Left kidney (tissue), 2 donors: ENCODE data around the gene PPARD. TPM values are rescaled to one million over a fixed set of nuclear protein-coding genes. Genes with fewer than 3 reads are reported as not detected.

ENCODE experiments used
- DNase-seq: peaks from one replicate; pipeline ENCODE4 v3.0.0-alpha.2; 2013
- polyA plus RNA-seq: library from polyadenylated mRNA; unstranded; fragments of 120-200 nt; gene quantifications from one replicate; pipeline ENCODE4 v1.2.1, GENCODE V29; 2013; ENCODE audit not compliant: insufficient read length

PPARD gene
- polyA plus RNA-seq, 1 donor: 21.1 TPM

DNA sequence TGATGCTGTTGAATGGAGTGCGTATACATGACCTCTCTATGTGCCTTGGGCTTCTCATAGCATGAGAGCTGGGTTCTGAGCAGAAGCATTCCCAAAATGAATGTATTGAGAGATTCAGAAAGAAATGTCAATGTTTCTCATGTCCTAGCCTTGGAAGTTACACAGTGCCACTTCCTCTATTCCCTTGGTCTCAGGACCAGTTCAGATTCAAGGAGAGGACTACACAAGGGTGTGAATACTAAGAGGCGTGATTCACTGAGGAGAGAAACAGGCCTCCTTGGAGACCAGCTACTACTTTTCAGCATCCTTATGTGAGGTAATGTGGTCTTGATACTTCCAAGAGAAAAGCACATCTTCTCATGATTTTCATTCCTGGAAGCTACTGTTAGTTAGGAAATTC lies 10.4 kb downstream of the PPARD start:
- no peak for DNase-seq

DNA sequence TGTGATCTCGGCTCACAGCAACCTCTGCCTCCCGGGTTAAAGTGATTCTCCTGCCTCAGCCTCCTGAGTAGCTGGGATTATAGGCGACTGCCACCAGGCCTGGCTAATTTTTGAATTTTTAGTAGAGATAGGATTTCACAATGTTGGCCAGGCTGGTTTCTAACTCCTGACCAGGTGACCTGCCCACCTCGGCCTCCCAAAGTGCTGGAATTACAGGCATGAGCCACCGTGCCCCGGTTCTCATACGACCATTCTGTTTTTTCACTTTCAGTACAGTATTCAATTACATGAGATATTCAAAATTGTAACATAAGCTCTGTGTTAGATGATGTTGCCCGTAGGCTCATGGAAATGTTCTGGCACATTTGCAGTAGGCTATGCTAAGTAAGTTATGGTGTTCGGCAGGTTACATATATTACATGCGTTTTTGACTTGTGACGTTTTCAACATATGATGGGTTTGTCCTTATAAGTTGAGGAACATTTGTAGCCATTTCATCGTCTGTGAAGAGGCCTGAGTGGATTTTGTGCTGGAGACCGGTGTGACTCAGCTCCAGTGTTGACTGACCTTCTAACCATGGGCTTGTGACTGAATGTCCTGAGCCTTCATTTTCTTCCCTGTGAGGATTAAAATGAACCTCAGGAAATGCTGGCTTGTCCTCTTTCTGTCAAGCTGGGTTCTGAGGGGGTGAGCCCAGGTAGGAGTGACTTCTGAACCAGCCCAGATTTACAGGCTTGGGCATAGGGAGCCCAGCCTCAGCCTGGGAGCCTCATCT lies 12.2 kb downstream of the PPARD start:
- no peak for DNase-seq

GRCh38 chr6:35356391-35356790 lies 14.0 kb downstream of the PPARD start:
- DNase-seq: no peak

DNA sequence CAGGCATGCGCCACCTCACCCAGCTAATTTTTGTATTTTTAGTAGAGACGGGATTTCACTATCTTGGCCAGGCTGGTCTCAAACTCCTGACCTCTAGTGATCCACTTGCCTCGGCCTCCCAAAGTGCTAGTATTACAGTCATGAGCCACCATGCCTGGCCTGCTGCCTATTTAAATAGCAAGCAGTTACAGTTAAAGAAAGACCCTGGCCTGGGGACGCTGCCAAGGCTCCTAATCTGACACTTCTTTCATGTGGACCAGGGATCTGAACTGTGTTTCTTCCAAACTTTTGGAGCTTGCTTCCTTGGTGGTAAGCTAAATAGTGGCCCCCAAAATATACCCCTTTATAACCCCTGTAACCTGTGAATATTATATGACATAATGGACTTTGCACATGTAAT lies 15.3 kb downstream of the PPARD start:
- DNase-seq: no peak

DNA sequence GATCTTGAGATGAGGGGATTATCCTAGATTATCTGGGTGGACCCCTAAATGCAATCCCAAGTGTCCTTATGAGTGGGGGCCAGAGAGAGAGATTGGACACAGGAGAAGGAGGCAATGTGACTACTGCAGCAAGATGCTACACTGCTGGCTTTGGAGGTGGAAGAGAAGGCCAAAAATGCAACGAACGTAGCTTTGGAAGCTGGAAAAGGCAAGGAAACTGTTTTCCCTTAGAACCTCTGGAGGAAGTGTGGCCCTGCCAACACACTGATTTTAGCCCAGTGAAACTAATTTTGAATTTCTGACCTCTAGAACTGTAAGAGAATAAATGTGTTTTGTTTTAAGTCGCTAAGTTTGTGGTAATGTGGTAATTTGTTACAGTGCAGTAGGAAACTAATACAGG lies 15.7 kb downstream of the PPARD start:
- DNase-seq: no peak

DNA sequence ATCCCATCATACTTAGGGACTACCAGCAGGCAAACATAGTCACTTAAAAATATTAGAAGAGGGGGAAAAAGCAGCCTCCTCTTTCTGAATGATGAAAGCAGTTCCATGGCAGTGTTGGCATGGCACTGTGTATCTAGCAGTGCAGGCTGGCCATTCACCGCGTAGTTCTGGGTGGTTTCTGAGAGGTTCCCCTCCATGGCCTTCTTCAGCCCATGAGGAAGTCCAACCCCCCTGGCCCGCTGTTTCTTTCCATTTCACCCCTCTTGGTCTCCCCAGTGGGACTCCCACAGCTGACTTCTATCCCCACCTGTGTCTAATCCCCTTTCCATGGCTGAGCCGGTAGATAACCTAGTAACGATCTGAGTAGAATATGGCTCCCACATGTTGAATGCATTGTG lies 17.0 kb downstream of the PPARD start:
- DNase-seq: no peak

GRCh38 chr6:35359744-35360348 lies 17.5 kb downstream of the PPARD start:
- DNase-seq: no peak

DNA sequence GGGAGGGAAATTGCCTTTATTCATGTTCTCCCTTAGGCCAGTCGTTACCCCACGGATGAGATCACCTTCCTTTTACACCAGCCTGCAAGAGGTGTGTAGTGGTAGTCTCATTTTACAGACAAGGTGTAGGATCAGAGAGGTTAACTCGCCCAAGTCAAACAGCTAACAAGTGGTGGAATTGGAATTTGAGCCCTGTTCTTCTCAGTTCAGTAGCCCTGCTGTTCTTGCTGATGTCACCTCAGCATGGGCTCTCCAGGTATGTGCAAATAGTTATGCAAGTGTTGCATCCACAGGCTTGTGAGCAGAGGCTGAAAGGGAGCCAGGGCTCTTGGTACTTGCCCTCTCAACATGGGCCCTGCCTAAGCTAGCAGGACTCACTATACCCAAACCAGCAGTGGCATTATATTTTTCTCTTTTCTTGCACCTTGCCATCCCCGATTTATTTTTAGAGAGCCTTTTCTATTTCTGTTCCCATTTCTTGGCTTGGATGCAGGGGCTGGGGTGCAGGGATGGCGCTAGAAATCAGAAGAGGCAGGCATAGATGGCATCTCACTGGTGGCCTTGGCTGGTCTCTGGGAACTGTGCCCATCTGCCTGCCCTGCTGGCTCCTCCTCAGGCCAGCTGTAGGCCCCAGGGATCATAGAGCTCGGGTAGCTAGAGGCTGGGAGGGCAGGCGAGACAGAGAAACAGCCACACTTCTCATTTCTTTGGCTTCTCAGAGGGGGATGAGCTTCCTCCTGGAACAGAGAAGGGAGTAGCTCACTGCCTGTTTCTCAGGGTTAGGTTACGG lies 18.2 kb downstream of the PPARD start:
- DNase-seq: no peak

GRCh38 chr6:35362200-35362599 lies 19.8 kb downstream of the PPARD start:
- no peak for DNase-seq

DNA sequence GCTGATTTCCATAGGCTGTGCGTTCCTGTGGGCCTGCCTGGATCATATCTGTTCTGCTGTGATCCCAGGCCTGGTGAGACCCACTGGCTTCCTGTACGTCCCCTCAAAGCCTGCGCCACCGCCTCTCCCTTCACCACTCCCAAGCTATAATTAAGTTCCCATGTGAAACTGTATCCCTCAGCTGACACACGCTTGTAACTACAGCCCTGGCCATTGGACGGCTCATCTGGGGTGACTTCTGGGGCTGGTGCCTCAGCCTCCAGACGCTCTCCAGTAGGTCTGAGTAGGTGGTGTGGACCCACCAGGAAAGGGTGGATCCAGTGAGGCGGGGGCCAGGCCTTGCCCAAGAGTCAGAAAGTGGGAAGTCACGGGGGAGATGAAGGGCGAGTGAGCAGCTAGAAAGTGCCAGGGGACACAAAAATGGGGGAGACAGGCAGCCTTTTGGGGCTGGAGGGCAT lies 21.0 kb downstream of the PPARD start:
- peak; percentile 62 for DNase-seq

DNA sequence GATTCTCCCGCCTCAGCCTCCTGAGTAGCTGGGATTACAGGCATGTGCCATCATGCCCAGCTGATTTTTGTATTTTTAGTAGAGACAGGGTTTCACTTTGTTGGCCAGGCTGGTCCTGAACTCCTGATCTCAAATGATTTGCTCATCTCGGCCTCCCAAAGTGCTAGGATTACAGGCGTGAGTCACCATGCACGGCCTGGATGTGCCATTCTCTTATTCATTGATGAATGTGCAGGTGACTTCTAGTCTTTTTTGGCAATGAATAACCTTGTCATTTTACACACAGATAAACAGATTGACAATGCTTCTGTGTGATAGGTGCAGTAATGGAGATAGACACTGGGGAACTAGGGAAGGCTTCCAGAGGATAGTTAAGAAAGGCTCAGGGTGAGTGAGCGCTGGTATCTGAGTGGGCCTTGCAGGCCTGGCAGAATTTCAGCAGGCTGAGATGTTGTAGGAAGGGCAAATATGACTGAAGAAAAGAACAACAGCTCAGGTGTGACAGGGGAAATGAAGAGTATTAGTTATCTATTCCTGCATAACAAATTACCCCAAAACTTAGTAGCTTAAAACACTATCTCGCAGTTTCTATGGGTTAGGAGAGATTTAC lies 23.3 kb downstream of the PPARD start:
- DNase-seq: no peak

GRCh38 chr6:35366204-35366596 lies 23.8 kb downstream of the PPARD start:
- no peak for DNase-seq

GRCh38 chr6:35367646-35368037 lies 25.3 kb downstream of the PPARD start:
- DNase-seq: no peak

- DNase-seq: no peak
These were observed 25.9 kb downstream of the PPARD start for GRCh38 chr6:35368038-35368887.

- DNase-seq: no peak
These were observed 27.9 kb downstream of the PPARD start for GRCh38 chr6:35370124-35370741.

- no peak for DNase-seq
These were observed 28.6 kb downstream of the PPARD start for GRCh38 chr6:35370785-35371493.

DNA sequence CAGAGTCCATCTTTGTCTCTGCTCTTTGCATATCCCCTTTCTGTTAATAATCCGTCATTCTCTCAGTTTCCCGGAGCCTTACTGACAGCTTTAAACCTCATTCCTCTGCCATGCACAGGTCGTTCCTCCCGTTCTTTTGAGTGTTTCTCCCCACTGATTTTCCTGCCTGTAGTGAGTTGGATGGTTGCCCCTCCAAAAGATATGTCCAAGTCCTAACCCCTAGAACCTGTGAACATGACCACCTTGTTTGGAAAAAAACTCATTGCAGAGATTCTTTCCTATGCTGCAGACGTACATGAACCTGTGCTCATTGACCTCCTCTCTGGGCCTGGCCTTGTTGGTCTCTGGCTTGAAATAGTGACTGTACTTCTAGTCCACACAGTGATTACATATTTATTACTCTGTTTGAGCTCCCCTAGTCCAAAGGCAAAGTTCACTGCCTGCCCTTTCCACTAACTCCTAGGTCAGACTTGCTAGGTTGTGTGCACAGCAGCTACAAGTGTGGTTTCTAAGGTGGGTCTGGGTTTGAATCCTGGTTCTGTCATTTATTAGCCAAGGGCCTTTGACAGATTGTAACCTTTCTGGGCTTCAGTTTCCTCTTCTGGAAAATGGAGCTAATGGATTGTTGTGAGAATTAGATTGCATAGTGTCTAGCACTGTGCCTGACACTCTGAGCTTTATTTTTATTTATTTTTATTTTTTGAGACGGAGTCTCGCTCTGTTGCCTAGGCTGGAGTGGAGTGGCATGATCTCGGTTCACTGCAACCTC lies 29.3 kb downstream of the PPARD start:
- DNase-seq: no peak

DNA sequence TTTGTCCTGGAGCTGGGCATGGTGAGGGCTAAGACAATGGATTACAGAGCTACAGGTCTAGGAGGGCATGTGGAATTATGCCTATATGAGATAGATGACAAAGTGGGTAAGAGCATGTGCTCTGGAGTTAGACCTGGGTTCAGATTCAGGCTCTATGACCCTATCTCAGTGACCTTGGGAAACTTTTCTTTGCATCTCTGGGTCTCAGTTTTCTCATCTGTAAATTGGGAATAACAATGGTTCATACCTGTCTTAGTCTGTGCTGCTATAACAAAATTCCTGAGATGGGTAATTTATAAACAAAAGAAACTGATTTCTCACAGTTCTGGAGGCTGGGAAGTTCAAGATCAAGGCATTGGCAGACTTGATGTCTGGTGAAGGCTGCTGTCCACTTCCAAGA lies 30.3 kb downstream of the PPARD start:
- DNase-seq: no peak

DNA sequence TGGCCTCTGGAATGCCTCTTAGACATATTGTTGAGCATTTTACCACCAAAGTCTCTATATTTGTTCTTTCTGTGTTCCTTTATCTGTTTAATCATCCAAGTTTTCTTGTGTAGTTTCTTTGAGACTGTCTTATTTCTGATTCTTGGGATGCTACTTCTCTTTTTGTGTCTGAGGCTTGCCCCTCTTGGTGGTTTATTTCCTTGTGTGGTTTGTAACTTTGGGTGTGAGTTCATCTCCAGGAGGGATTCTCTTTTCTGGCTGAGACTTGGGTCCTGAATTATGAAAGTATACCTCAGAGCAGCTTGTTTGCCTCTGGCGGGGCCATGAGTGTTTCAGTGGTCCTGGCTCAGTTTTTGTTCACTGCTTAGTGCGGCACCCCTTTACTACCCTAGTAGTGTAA lies 33.9 kb downstream of the PPARD start:
- no peak for DNase-seq

- no peak for DNase-seq
These were observed 34.6 kb downstream of the PPARD start for GRCh38 chr6:35377002-35377401.
